Astrocyte of the spinal cord (primary cell): Measurements from ENCODE around the gene USF2.

Experiments
- DNase-seq: peaks from one replicate; pipeline ENCODE4 v3.0.0; 2011; ENCODE audit warnings: low read depth, low spot score
- H3K4me3 ChIP-seq: 2 replicates; pipeline ENCODE4 v1.5.1; 2011; ENCODE audit warnings: low read depth, mild to moderate bottlenecking, low read length, moderate library complexity
- in situ Hi-C: cut with HindIII; loops from 2 replicates; pipeline ENCODE4 v1.10.0; 2017; ENCODE audit warnings: low sequenced_read_pairs
- TF ChIP-seq, protein P1 (sequence below): IDR thresholded peaks from 2 replicates; pipeline ENCODE4 v1.5.1; 2012; ENCODE audit warnings: low read depth, mild to moderate bottlenecking, low read length, inconsistent platforms

Gene USF2

GRCh38 chr19:35308910-35309309, 40.1 kb downstream of the USF2 start:
- in situ Hi-C loops, result no loop called here
- TF ChIP-seq, protein P1, sequence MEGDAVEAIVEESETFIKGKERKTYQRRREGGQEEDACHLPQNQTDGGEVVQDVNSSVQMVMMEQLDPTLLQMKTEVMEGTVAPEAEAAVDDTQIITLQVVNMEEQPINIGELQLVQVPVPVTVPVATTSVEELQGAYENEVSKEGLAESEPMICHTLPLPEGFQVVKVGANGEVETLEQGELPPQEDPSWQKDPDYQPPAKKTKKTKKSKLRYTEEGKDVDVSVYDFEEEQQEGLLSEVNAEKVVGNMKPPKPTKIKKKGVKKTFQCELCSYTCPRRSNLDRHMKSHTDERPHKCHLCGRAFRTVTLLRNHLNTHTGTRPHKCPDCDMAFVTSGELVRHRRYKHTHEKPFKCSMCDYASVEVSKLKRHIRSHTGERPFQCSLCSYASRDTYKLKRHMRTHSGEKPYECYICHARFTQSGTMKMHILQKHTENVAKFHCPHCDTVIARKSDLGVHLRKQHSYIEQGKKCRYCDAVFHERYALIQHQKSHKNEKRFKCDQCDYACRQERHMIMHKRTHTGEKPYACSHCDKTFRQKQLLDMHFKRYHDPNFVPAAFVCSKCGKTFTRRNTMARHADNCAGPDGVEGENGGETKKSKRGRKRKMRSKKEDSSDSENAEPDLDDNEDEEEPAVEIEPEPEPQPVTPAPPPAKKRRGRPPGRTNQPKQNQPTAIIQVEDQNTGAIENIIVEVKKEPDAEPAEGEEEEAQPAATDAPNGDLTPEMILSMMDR, result no peak
- no peak overlapping the region for H3K4me3 ChIP-seq
- no peak for DNase-seq

DNA sequence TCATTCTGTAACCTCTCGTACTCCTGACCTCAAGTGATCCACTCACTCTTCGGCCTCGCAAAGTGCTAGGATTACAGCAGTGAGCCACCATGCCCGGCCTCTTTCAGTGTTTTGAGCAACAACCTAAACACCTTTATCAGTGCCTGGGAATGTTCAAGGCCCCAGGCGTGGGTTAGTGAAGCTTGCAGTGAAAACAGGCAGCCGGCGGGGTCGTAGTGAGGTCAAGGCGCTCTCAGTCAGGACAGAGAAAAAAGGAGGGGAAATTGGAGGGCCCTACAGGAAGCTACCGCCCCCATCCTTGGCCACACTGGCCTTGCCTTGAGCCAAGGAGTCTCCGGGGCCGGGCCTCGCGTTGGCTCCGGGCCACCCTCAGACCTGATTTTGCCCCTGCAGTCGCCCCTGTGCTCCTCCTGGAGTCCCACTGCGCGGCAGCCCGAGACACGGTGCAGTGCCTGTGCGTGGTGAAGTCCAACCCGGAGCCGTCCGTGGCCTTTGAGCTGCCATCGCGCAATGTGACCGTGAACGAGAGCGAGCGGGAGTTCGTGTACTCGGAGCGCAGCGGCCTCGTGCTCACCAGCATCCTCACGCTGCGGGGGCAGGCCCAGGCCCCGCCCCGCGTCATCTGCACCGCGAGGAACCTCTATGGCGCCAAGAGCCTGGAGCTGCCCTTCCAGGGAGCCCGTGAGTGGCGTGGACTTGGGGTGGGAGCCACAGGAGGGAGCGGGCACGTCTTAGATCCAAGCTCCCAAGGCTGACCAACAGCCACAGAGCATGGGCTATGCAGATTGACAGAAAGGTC, 40.9 kb downstream of the USF2 start:
- no peak for DNase-seq
- H3K4me3 ChIP-seq, result no peak overlapping the region
- TF ChIP-seq, protein P1, result no peak
- in situ Hi-C loops, result no loop called here

DNA sequence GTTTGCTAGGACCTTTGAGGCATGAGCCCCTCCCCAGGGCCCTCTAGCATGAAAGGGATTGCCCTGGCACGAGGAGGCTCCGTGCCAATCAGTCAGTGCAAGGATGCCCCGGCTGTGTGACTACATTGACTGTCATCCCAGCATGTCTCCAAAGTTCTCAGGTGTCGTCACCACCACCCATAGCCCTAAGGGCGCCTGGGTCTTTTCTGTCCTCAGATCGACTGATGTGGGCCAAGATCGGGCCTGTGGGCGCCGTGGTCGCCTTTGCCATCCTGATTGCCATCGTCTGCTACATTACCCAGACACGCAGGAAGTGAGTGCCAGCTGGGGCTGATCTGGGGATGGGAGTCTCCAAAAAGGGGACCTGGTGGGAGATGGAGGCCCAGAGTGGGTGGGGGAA, 41.6 kb downstream of the USF2 start:
- TF ChIP-seq, protein P1, result no peak
- H3K4me3 ChIP-seq, result no peak overlapping the region
- no peak for DNase-seq
- in situ Hi-C loops, result no loop called here

DNA sequence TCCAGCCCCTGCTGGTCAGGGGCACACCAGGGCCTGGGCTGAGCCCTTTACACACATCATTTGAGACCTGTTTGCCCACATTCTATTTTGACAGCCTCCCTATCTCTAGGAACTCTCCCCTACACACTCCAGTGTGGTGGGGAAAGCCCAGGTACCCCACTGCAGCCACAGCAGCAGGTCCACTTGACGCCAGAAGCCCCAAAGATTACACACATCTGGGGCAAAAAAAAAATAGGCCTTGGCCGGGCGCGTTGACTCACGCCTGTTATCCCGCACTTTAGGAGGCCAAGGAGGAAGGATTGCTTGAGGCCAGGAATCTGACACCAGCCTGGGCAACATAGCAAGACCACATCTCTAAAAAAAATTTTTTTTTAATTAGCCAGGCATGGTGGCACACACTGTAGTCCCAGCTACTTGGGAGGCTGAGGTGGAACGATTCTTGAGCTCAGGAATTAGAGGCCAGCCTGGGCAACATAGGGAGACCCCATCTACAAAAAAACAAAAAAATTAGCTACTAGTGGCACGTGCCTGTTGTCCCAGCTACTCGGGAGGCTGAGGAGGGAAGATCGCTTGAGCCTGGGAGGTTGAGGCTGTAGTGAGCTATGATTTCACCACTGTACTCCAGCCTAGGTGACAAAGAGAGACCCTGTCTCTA, 42.2 kb downstream of the USF2 start:
- no peak for DNase-seq
- no peak overlapping the region for H3K4me3 ChIP-seq
- in situ Hi-C loops, result no loop called here
- TF ChIP-seq, protein P1, result no peak

- no peak for DNase-seq
- no peak overlapping the region for H3K4me3 ChIP-seq
- in situ Hi-C loops, result no loop called here
- TF ChIP-seq, protein P1, result no peak
Measured at GRCh38 chr19:35311901-35312665, 43.3 kb downstream of the USF2 start.

- TF ChIP-seq, protein P1, result no peak
- no peak for DNase-seq
- in situ Hi-C loops, result no loop called here
- H3K4me3 ChIP-seq, result no peak overlapping the region
Measured at GRCh38 chr19:35313587-35313986, 44.8 kb downstream of the USF2 start.
